ENCODE results near the gene B4GALT7. TPM values are rescaled to one million over a fixed set of nuclear protein-coding genes. Genes with fewer than 3 reads are reported as not detected.

The B4GALT7 gene
- total RNA-seq, 4 donors from 2014 or later = 13.6 to 41.1 (median 29.8) TPM

DNA sequence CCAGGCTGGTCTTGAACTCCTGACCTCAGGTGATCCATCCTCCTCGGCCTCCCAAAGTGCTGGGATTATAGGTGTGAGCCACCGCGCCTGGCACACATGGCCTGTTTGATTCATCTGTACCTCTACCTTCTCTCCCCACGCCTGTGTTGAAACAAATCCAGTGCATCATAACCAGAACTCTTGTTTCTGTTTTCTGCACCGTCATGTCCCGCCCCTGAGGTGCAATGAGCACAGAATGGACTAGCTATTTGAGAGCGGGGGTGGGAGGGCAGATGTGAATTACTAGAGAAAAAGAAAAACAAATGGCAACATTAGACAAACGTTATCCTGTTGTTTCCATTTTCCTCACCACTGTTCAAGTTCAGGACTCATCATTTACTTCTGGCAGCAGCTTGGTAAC lies 34.9 kb upstream of the B4GALT7 start:
- TF ChIP-seq EP300 (IDR thresholded peaks at IDR 0.05) (no peak), POLR2A (IDR thresholded peaks at IDR 0.05) (no peak)
- H3K27me3 ChIP-seq = no peaks in the 10 kb centered on the region
- WGBS, 2 donors = 68 to 69% methylated on average over 8 of the region's 8 CpGs
- H3K9me3 ChIP-seq = no peaks in the 10 kb centered on the region
- no peaks in the 10 kb centered on the region for H3K36me3 ChIP-seq
- H3K4me1 ChIP-seq = no peaks in the 10 kb centered on the region
- no peak overlapping the region for H3K27ac ChIP-seq
- no peak for DNase-seq (ENCODE audit: low spot score in 2 of 2)
- no peak overlapping the region for H3K4me3 ChIP-seq

DNA sequence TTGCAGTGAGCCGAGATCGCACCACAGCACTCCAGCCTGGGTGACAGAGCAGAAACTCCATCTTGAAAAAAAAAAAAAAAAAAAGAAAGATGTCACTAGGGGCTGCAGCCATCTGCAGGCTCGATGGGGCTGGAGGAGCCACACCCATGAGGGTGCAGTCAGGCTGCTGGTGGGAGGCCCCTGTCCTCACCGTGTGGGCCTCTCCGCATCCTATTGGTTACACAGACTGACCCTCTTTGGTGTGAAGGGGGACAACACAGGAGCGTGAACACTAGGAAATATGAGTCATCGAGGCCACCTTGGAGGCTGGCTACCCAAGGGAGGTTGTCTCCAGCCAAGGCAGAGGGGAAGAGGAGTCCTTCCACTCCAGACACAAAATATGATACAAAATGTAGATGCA lies 31.6 kb upstream of the B4GALT7 start:
- no peak overlapping the region for H3K27ac ChIP-seq
- 69 to 70% methylated on average over 7 of the region's 7 CpGs for WGBS, 2 donors
- H3K36me3 ChIP-seq = no peaks in the 10 kb centered on the region
- no peak for TF ChIP-seq CTCF (IDR thresholded peaks at IDR 0.05)
- TF ChIP-seq EP300 (IDR thresholded peaks at IDR 0.05) = no peak
- no peak for TF ChIP-seq POLR2A (IDR thresholded peaks at IDR 0.05)
- H3K4me3 ChIP-seq = no peak overlapping the region
- no peaks in the 10 kb centered on the region for H3K4me1 ChIP-seq
- H3K9me3 ChIP-seq = no peaks in the 10 kb centered on the region
- no peak for DNase-seq (ENCODE audit: low spot score in 2 of 2)
- H3K27me3 ChIP-seq = no peaks in the 10 kb centered on the region

DNA sequence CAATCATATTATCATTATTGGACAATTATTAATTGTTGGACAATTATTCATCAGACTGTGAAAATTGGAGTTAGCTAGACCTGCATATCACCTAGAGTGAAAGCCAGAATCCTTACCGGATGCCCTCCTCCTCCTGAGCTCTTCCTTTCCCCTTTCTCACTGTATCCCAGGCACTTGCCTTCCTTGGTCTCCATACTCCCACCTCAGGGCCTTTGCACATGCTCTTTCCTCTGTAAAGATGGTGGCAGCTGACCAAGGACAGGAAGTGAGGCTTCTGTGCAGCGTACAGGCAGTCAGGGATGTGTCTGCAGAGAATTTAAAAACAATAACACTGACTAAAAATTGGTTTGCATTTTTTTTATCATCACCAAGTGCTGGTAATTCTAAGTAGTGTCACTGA lies 30.0 kb upstream of the B4GALT7 start:
- TF ChIP-seq POLR2A (IDR thresholded peaks at IDR 0.05) = no peak
- WGBS, 2 donors = 66 to 79% methylated on average over 2 of the region's 2 CpGs

GRCh38 chr5:177575488-177575887 lies 24.4 kb upstream of the B4GALT7 start:
- no peak overlapping the region for H3K27ac ChIP-seq
- H3K27me3 ChIP-seq = no peaks in the 10 kb centered on the region
- H3K4me3 ChIP-seq = no peak overlapping the region
- no peaks in the 10 kb centered on the region for H3K9me3 ChIP-seq
- H3K36me3 ChIP-seq = no peaks in the 10 kb centered on the region
- no peak for DNase-seq (ENCODE audit: low spot score in 2 of 2)
- TF ChIP-seq CTCF (IDR thresholded peaks at IDR 0.05) (no peak), EP300 (IDR thresholded peaks at IDR 0.05) (no peak)
- H3K4me1 ChIP-seq = no peaks in the 10 kb centered on the region
- 46 to 48% methylated on average over 1 of the region's 1 CpG for whole genome bisulfite sequencing, 2 donors

More for the DNA sequence above, 30.0 kb upstream of the B4GALT7 start:
- H3K4me1 ChIP-seq = no peaks in the 10 kb centered on the region
- no peaks in the 10 kb centered on the region for H3K9me3 ChIP-seq
- H3K4me3 ChIP-seq = no peak overlapping the region
- DNase-seq (ENCODE audit: low spot score in 2 of 2) = no peak
- no peaks in the 10 kb centered on the region for H3K36me3 ChIP-seq
- H3K27me3 ChIP-seq = no peaks in the 10 kb centered on the region
- H3K27ac ChIP-seq = no peak overlapping the region

- no peak for TF ChIP-seq POLR2A (IDR thresholded peaks at IDR 0.05)
These were observed 23.8 kb upstream of the B4GALT7 start for GRCh38 chr5:177576169-177576568.

GRCh38 chr5:177578316-177578715 lies 21.6 kb upstream of the B4GALT7 start:
- H3K36me3 ChIP-seq = no peaks in the 10 kb centered on the region
- WGBS, 2 donors = 91 to 92% methylated on average over 8 of the region's 8 CpGs
- H3K27me3 ChIP-seq = no peaks in the 10 kb centered on the region
- no peak overlapping the region for H3K27ac ChIP-seq
- TF ChIP-seq POLR2A (IDR thresholded peaks at IDR 0.05) (no peak), EP300 (IDR thresholded peaks at IDR 0.05) (no peak), CTCF (IDR thresholded peaks at IDR 0.05) (no peak)
- H3K9me3 ChIP-seq = no peaks in the 10 kb centered on the region
- H3K4me3 ChIP-seq = no peak overlapping the region
- no peaks in the 10 kb centered on the region for H3K4me1 ChIP-seq
- no peak for DNase-seq (ENCODE audit: low spot score in 2 of 2)

More at GRCh38 chr5:177576169-177576568, 23.8 kb upstream of the B4GALT7 start:
- Histone ChIP-seq H3K36me3 (no peaks in the 10 kb centered on the region), H3K9me3 (no peaks in the 10 kb centered on the region), H3K27ac (no peak overlapping the region), H3K27me3 (no peaks in the 10 kb centered on the region), H3K4me3 (no peak overlapping the region), H3K4me1 (no peaks in the 10 kb centered on the region)
- 79 to 92% methylated on average over 10 of the region's 10 CpGs for WGBS, 2 donors
- DNase-seq (ENCODE audit: low spot score in 2 of 2) = no peak

DNA sequence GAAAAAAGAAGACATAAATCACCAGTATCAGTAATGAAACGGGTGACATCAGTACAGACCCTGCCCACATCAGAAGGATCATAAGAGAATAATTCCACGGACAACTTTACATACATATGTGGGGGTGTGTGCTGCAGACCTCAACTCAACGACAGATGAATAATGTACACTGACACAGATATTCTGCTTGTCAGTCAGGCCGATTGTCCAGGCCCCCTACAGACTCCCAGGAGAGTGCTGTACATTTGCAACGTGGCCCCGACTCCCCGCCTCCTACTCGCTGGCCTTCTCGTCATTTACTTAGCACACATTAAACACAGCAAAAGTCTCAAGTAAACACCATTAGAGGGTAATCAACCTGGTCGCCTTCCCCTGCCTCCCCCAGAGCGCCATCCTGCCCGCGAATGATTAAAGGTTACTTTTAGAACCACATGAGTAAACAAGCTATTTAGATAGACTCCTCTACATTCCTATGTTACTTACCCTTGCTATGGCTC lies 11.5 kb upstream of the B4GALT7 start:
- DNase-seq (ENCODE audit: low spot score in 2 of 2) = no peak
- WGBS, 2 donors = 35 to 41% methylated on average over 13 of the region's 13 CpGs

More for the DNA sequence above, 11.5 kb upstream of the B4GALT7 start:
- Histone ChIP-seq H3K9me3 (no peaks in the 10 kb centered on the region), H3K4me1 (peaks cover 0 to 14% (median 10%) of the 10 kb centered on the region in 4 donors), H3K36me3 (peaks cover 0 to 3% (median 0%) of the 10 kb centered on the region in 3 donors), H3K4me3 (no peak overlapping the region), H3K27me3 (peaks cover 0 to 17% of the 10 kb centered on the region in 2 donors), H3K27ac (no peak overlapping the region)
- TF ChIP-seq CTCF (IDR thresholded peaks at IDR 0.05) (no peak), POLR2A (IDR thresholded peaks at IDR 0.05) (no peak), EP300 (IDR thresholded peaks at IDR 0.05) (no peak)

All from tibial nerve (tissue), 4 donors.